ENCODE measurements around the gene ABHD2.

- TF ChIP-seq ZEB2 (IDR thresholded peaks at IDR 0.05): no peak
- TF ChIP-seq ZNF311 (CRISPR knock-in tag; IDR thresholded peaks at IDR 0.05): no peak
- no peak for TF ChIP-seq FOXM1 (IDR thresholded peaks at IDR 0.05; ENCODE audit: low read depth)
- no peak for TF ChIP-seq FOXM1 (CRISPR knock-in tag; IDR thresholded peaks at IDR 0.05; ENCODE audit: low read depth)
- no peak for TF ChIP-seq ELK1 (CRISPR knock-in tag; IDR thresholded peaks at IDR 0.05)
- TF ChIP-seq MAFK (IDR thresholded peaks at IDR 0.05; ENCODE audit: low read length): no peak
- TF ChIP-seq, protein P1, sequence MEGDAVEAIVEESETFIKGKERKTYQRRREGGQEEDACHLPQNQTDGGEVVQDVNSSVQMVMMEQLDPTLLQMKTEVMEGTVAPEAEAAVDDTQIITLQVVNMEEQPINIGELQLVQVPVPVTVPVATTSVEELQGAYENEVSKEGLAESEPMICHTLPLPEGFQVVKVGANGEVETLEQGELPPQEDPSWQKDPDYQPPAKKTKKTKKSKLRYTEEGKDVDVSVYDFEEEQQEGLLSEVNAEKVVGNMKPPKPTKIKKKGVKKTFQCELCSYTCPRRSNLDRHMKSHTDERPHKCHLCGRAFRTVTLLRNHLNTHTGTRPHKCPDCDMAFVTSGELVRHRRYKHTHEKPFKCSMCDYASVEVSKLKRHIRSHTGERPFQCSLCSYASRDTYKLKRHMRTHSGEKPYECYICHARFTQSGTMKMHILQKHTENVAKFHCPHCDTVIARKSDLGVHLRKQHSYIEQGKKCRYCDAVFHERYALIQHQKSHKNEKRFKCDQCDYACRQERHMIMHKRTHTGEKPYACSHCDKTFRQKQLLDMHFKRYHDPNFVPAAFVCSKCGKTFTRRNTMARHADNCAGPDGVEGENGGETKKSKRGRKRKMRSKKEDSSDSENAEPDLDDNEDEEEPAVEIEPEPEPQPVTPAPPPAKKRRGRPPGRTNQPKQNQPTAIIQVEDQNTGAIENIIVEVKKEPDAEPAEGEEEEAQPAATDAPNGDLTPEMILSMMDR (IDR thresholded peaks at IDR 0.05 in 2 of 3, conservative IDR thresholded peaks at IDR 0.05 in 1 of 3; ENCODE audit: insufficient read depth in 2 of 3, low read depth in 1 of 3, low read length in 3 of 3): no peak
- no peak for TF ChIP-seq CCAR2 (IDR thresholded peaks at IDR 0.05; ENCODE audit: low read depth, low read length)
- TF ChIP-seq REST (IDR thresholded peaks at IDR 0.05; ENCODE audit: borderline replicate concordance): no peak
- no peak for TF ChIP-seq REST (CRISPR knock-in tag; IDR thresholded peaks at IDR 0.05; ENCODE audit: low read depth)
These were observed 156.3 kb downstream of the ABHD2 start for GRCh38 chr15:89244574-89244903.
